ENCODE data around the gene RBFOX1. TPM values are rescaled to one million over a fixed set of nuclear protein-coding genes. Genes with fewer than 3 reads are reported as not detected.

RBFOX1 gene
- total RNA-seq, 4 donors from 2014 or later: 0.08 to 0.32 TPM; not detected in 2

DNA sequence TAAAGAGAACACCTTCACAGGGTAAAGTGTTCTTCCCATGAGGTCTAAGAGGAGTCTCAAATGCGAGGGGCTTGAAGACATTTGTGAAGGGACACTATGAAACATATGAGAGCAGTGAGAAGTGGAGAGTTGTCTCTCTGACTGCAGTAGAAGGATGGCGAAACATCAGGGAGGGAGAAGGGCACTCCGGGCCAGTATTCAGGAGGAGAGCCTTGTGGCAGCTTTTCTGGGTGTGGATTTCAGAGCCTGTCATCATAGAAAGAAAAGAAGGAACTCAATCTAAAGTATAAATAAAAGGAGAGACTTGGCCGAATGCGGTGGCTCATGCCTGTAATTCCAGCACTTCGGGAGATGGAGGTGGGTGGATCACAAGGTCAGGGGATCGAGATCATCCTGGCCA lies 117.2 kb downstream of the RBFOX1 start:
- Histone ChIP-seq H3K36me3 (no peaks in the 10 kb centered on the region), H3K27me3 (no peaks in the 10 kb centered on the region), H3K4me3 (no peak overlapping the region), H3K4me1 (no peaks in the 10 kb centered on the region), H3K9me3 (no peaks in the 10 kb centered on the region), H3K27ac (no peak overlapping the region)
- DNase-seq (ENCODE audit: low spot score in 2 of 2): no peak
- no peak for TF ChIP-seq CTCF (IDR thresholded peaks at IDR 0.05)
- TF ChIP-seq EP300 (IDR thresholded peaks at IDR 0.05): no peak
- TF ChIP-seq POLR2A (IDR thresholded peaks at IDR 0.05): no peak
- no peak for TF ChIP-seq POLR2AphosphoS5 (IDR thresholded peaks at IDR 0.05)
- 85% methylated on average over 7 of the region's 7 CpGs for WGBS

GRCh38 chr16:7450440-7450839 lies 117.8 kb downstream of the RBFOX1 start:
- DNase-seq (ENCODE audit: low spot score in 2 of 2): no peak
- no peak for TF ChIP-seq EP300 (IDR thresholded peaks at IDR 0.05)
- TF ChIP-seq CTCF (IDR thresholded peaks at IDR 0.05): no peak
- no peak for TF ChIP-seq POLR2A (IDR thresholded peaks at IDR 0.05)
- no peak for TF ChIP-seq POLR2AphosphoS5 (IDR thresholded peaks at IDR 0.05)
- H3K4me1 ChIP-seq: no peaks in the 10 kb centered on the region
- WGBS: 80% methylated on average over 7 of the region's 7 CpGs
- H3K4me3 ChIP-seq: no peak overlapping the region
- no peaks in the 10 kb centered on the region for H3K27me3 ChIP-seq
- no peak overlapping the region for H3K27ac ChIP-seq
- no peaks in the 10 kb centered on the region for H3K9me3 ChIP-seq
- no peaks in the 10 kb centered on the region for H3K36me3 ChIP-seq

DNA sequence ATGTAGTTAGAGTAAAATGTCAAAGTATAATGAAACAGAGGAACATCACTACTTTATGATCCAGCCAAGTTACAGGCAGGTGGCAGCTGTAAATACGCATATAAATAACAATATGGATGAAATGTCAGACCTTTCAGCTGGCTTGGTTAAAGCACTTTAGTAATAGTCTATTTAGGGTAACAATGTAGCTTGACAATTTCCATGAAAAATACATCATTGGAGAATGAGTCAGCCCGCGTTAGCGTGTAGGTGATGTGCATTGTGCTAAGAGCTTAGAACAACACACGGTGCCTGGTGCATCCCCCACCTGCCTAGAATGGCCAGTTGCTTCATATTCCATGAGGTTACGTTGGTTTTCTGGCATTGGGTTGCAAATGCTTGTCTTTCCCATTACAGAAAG lies 119.4 kb downstream of the RBFOX1 start:
- no peaks in the 10 kb centered on the region for H3K36me3 ChIP-seq
- no peak overlapping the region for H3K4me3 ChIP-seq
- no peaks in the 10 kb centered on the region for H3K9me3 ChIP-seq
- WGBS: 84% methylated on average over 6 of the region's 6 CpGs
- H3K27me3 ChIP-seq: no peaks in the 10 kb centered on the region
- no peak for DNase-seq (ENCODE audit: low spot score in 2 of 2)
- no peak overlapping the region for H3K27ac ChIP-seq
- TF ChIP-seq EP300 (IDR thresholded peaks at IDR 0.05) (no peak), POLR2AphosphoS5 (IDR thresholded peaks at IDR 0.05) (no peak)
- H3K4me1 ChIP-seq: no peaks in the 10 kb centered on the region

GRCh38 chr16:7456211-7456610 lies 123.6 kb downstream of the RBFOX1 start:
- Histone ChIP-seq H3K27ac (no peak overlapping the region), H3K4me1 (no peaks in the 10 kb centered on the region), H3K36me3 (no peaks in the 10 kb centered on the region), H3K9me3 (no peaks in the 10 kb centered on the region), H3K4me3 (no peak overlapping the region), H3K27me3 (no peaks in the 10 kb centered on the region)
- no peak for DNase-seq (ENCODE audit: low spot score in 2 of 2)
- no peak for TF ChIP-seq CTCF (IDR thresholded peaks at IDR 0.05)
- no peak for TF ChIP-seq EP300 (IDR thresholded peaks at IDR 0.05)
- no peak for TF ChIP-seq POLR2A (IDR thresholded peaks at IDR 0.05)
- TF ChIP-seq POLR2AphosphoS5 (IDR thresholded peaks at IDR 0.05): no peak
- WGBS: 38% methylated on average over 5 of the region's 5 CpGs

DNA sequence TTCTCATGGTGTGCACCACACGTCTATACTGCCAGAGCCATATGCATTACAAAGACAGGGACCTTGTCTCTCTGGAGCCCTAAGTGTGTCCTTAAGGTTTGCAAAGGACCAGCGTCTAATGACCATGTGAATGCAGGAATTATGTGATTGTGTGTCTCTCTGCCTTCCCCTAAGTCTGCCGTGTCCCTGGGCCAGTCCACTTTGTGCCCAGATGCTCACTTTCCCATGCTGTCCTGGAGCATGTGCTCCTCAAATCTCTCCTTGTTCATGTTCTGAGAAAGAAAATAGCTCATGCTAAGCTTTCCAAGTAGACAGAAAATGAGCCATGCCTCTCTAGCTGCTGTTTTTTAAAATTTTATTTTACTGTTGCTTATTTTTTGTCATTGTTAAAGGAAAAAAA lies 125.5 kb downstream of the RBFOX1 start:
- Histone ChIP-seq H3K4me3 (no peak overlapping the region), H3K27ac (no peak overlapping the region), H3K4me1 (no peaks in the 10 kb centered on the region), H3K27me3 (no peaks in the 10 kb centered on the region), H3K9me3 (no peaks in the 10 kb centered on the region), H3K36me3 (no peaks in the 10 kb centered on the region)
- 82% methylated on average over 3 of the region's 3 CpGs for WGBS
- TF ChIP-seq CTCF (IDR thresholded peaks at IDR 0.05) (no peak), POLR2AphosphoS5 (IDR thresholded peaks at IDR 0.05) (no peak), POLR2A (IDR thresholded peaks at IDR 0.05) (no peak), EP300 (IDR thresholded peaks at IDR 0.05) (no peak)
- no peak for DNase-seq (ENCODE audit: low spot score in 2 of 2)

DNA sequence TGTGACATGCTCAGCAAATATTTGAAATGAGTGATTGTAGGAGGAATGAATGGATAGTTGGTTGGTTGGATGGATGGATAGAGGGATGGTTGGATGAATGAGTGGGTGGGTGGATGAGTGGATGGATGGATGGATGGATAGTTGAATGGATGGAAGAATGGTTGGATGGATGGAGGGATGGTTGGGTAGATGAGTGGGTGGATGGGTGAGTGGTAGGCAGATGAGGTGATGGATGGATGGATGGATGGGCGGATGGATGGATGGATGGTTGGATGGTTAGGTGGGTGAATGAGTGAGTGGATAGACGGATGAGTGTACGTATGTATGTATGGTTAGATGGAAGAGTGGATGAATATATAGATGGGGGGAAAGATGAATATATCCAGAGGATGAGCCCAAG lies 137.7 kb downstream of the RBFOX1 start:
- H3K36me3 ChIP-seq: no peaks in the 10 kb centered on the region
- no peak overlapping the region for H3K4me3 ChIP-seq
- no peaks in the 10 kb centered on the region for H3K9me3 ChIP-seq
- TF ChIP-seq POLR2AphosphoS5 (IDR thresholded peaks at IDR 0.05): no peak
- no peak for TF ChIP-seq POLR2A (IDR thresholded peaks at IDR 0.05)
- TF ChIP-seq CTCF (IDR thresholded peaks at IDR 0.05): no peak
- no peak for TF ChIP-seq EP300 (IDR thresholded peaks at IDR 0.05)
- no peaks in the 10 kb centered on the region for H3K4me1 ChIP-seq
- WGBS: 95% methylated on average over 3 of the region's 3 CpGs
- H3K27me3 ChIP-seq: no peaks in the 10 kb centered on the region
- no peak for DNase-seq (ENCODE audit: low spot score in 2 of 2)
- no peak overlapping the region for H3K27ac ChIP-seq
